Measurements from ENCODE around the gene UPK1A. TPM values are rescaled to one million over a fixed set of nuclear protein-coding genes. Genes with fewer than 3 reads are reported as not detected.
"Not testable (repeated sequence)": the region's sequence is repeated elsewhere in the genome, so short reads cannot be mapped to it uniquely, and the experiment has no call there.

UPK1A gene
- polyA plus RNA-seq, 1 donor = 0.32 TPM

- no peak for DNase-seq
Observed at GRCh38 chr19:35718345-35719041, 52.2 kb downstream of the UPK1A start.

- DNase-seq = no peak
Observed at GRCh38 chr19:35719402-35720162, 53.3 kb downstream of the UPK1A start.

- DNase-seq = no peak
Observed at GRCh38 chr19:35720163-35720524, 53.8 kb downstream of the UPK1A start.

- DNase-seq = no peak
Observed at GRCh38 chr19:35720648-35721047, 54.3 kb downstream of the UPK1A start.

GRCh38 chr19:35721374-35721773 is 55.1 kb downstream of the UPK1A start:
- no peak for DNase-seq

- no peak for DNase-seq
Observed at GRCh38 chr19:35722461-35722860, 56.1 kb downstream of the UPK1A start.

- DNase-seq = no peak
Observed at GRCh38 chr19:35722897-35723296, 56.6 kb downstream of the UPK1A start.

- DNase-seq = no peak
Observed at GRCh38 chr19:35723671-35724070, 57.4 kb downstream of the UPK1A start.

- not testable (repeated sequence) for DNase-seq
Observed at GRCh38 chr19:35724132-35724531, 57.8 kb downstream of the UPK1A start.

- DNase-seq = no peak
Observed at GRCh38 chr19:35724560-35724959, 58.2 kb downstream of the UPK1A start.

GRCh38 chr19:35725216-35725861 is 59.0 kb downstream of the UPK1A start:
- DNase-seq = no peak

- no peak for DNase-seq
Observed at GRCh38 chr19:35727053-35727955, 61.0 kb downstream of the UPK1A start.

Other genes with a start within 250 kb of the UPK1A start
- gene FFAR2, start 218.3 kb upstream of the UPK1A start, polyA plus RNA-seq (ENCODE audit: insufficient read length) = 0.65 TPM
- gene KRTDAP, start 176.1 kb upstream of the UPK1A start, polyA plus RNA-seq (ENCODE audit: insufficient read length) = 6.6 TPM
- 4.2 TPM for gene DMKN, start 152.9 kb upstream of the UPK1A start, polyA plus RNA-seq (ENCODE audit: insufficient read length)
- gene SBSN, start 138.2 kb upstream of the UPK1A start, polyA plus RNA-seq (ENCODE audit: insufficient read length) = 0.74 TPM
- not detected for gene GAPDHS, start 133.1 kb upstream of the UPK1A start, polyA plus RNA-seq (ENCODE audit: insufficient read length)
- gene TMEM147, start 120.9 kb upstream of the UPK1A start, polyA plus RNA-seq (ENCODE audit: insufficient read length) = 48.9 TPM
- not detected for gene ATP4A, start 102.9 kb upstream of the UPK1A start, polyA plus RNA-seq (ENCODE audit: insufficient read length)
- not detected for gene PMIS2, start 80.3 kb upstream of the UPK1A start, polyA plus RNA-seq (ENCODE audit: insufficient read length)
- gene HAUS5, start 53.8 kb upstream of the UPK1A start, polyA plus RNA-seq (ENCODE audit: insufficient read length) = 13.7 TPM
- gene RBM42, start 37.5 kb upstream of the UPK1A start, polyA plus RNA-seq (ENCODE audit: insufficient read length) = 50.1 TPM
- gene ETV2, start 24.8 kb upstream of the UPK1A start, polyA plus RNA-seq (ENCODE audit: insufficient read length) = 3.4 TPM
- 256 TPM for gene COX6B1, start 18.2 kb upstream of the UPK1A start, polyA plus RNA-seq (ENCODE audit: insufficient read length)
- gene ZBTB32, start 38.0 kb downstream of the UPK1A start, polyA plus RNA-seq (ENCODE audit: insufficient read length) = 0.15 TPM
- gene KMT2B, start 51.5 kb downstream of the UPK1A start, polyA plus RNA-seq (ENCODE audit: insufficient read length) = 24.6 TPM
- 6.2 TPM for gene IGFLR1, start 75.9 kb downstream of the UPK1A start, polyA plus RNA-seq (ENCODE audit: insufficient read length)
- gene U2AF1L4, start 78.9 kb downstream of the UPK1A start, polyA plus RNA-seq (ENCODE audit: insufficient read length) = 18.2 TPM
- gene PSENEN, start 79.1 kb downstream of the UPK1A start, polyA plus RNA-seq (ENCODE audit: insufficient read length) = 31.7 TPM
- 8.9 TPM for gene LIN37, start 82.1 kb downstream of the UPK1A start, polyA plus RNA-seq (ENCODE audit: insufficient read length)
- gene HSPB6, start 90.5 kb downstream of the UPK1A start, polyA plus RNA-seq (ENCODE audit: insufficient read length) = 816 TPM
- 16.3 TPM for gene PROSER3, start 91.7 kb downstream of the UPK1A start, polyA plus RNA-seq (ENCODE audit: insufficient read length)
- gene ARHGAP33, start 109.0 kb downstream of the UPK1A start, polyA plus RNA-seq (ENCODE audit: insufficient read length) = 19.9 TPM
- 0.12 TPM for gene PRODH2, start 146.3 kb downstream of the UPK1A start, polyA plus RNA-seq (ENCODE audit: insufficient read length)
- gene NPHS1, start 186.0 kb downstream of the UPK1A start, polyA plus RNA-seq (ENCODE audit: insufficient read length) = 0.71 TPM
- gene KIRREL2, start 190.4 kb downstream of the UPK1A start, polyA plus RNA-seq (ENCODE audit: insufficient read length) = 0.31 TPM
- 6.2 TPM for gene APLP1, start 202.1 kb downstream of the UPK1A start, polyA plus RNA-seq (ENCODE audit: insufficient read length)
- 2.1 TPM for gene NFKBID, start 234.0 kb downstream of the UPK1A start, polyA plus RNA-seq (ENCODE audit: insufficient read length)
- 8.3 TPM for gene HCST, start 236.0 kb downstream of the UPK1A start, polyA plus RNA-seq (ENCODE audit: insufficient read length)
- 25.8 TPM for gene TYROBP, start 241.8 kb downstream of the UPK1A start, polyA plus RNA-seq (ENCODE audit: insufficient read length)

Data from hindlimb muscle (tissue), 1 donor.